Smooth muscle cell of the brain vasculature (primary cell): ENCODE measurements around the gene ALOX12.
"Not testable (repeated sequence)": the region's sequence is repeated elsewhere in the genome, so short reads cannot be mapped to it uniquely, and the experiment has no call there.

ENCODE experiments used
- DNase-seq: peaks from one replicate; pipeline ENCODE4 v3.0.0-alpha.2; 2012; ENCODE audit warnings: low read depth, low spot score

Gene ALOX12

GRCh38 chr17:7045492-7046126 is 49.8 kb downstream of the ALOX12 start:
- DNase-seq = no peak

- no peak for DNase-seq
These were observed 50.4 kb downstream of the ALOX12 start for GRCh38 chr17:7046127-7046724.

DNA sequence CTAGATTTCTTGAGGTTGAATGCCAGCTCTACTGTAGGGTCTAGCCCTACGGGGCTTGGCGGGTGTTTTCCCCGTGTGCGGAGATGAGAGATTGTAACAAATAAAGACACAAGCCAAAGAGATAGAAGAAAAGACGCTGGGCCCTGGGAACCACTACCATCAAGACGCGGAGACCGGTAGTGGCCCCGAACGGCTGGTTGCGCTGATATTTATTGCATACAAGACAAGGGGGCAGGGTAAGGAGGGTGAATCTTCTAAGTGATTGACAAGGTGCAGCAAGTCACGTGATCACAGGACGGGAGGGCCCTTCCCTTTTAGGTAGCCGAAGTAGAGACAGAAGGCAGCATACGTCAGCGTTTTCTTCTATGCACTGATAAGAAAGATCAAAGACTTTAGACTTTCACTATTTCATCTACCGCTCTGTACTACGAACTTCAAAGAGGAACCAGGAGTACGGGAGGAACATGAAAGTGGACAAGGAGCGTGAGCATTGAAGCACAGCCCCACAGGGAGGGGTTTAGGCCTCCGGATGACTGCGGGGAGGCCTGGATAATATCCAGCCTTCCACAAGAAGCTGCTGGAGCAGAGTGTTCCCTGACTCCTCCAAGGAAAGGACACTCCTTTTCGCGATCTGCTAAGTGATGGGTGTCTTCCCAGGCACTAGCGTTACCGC is 51.0 kb downstream of the ALOX12 start:
- not testable (repeated sequence) for DNase-seq

DNA sequence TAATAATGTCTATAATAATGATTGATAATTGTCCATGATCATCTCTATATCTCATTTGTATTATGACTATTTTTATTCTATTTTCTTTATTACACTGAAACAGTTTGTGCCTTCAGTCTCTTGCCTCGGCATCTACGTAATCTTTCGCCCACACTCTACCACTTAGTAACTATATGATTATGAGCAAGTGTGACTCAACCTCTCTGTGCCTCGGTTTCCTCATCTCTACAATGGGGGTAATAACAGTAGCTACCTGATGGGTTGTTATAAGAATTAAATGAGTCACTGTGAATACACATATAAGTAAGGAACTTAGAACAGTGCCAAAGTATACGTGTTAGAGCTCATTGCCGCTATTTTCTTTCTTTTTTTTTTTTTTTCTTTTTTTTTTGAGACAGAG is 51.7 kb downstream of the ALOX12 start:
- no peak for DNase-seq

- no peak for DNase-seq
These were observed 53.1 kb downstream of the ALOX12 start for GRCh38 chr17:7048968-7049367.

- not testable (repeated sequence) for DNase-seq
These were observed 54.7 kb downstream of the ALOX12 start for GRCh38 chr17:7050583-7050982.

DNA sequence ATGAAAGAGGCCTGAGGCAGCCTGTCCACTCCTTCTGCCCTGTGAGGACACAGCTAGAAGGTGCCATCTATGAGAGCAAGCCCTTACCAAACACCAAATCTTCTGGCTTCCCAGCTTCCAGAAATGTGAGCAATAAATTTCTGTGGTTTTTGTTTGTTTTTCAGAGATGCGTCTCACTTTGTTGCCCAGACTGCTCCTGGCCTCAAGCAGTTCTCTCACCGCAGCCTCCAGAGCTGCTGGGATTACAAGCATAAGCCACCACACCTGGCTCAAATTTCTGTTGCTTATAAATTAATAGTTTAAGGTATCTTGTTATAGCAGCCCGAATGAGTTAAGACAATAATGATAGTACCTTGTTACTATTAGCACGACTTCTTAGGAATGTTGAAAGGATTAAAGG is 60.5 kb downstream of the ALOX12 start:
- no peak for DNase-seq

DNA sequence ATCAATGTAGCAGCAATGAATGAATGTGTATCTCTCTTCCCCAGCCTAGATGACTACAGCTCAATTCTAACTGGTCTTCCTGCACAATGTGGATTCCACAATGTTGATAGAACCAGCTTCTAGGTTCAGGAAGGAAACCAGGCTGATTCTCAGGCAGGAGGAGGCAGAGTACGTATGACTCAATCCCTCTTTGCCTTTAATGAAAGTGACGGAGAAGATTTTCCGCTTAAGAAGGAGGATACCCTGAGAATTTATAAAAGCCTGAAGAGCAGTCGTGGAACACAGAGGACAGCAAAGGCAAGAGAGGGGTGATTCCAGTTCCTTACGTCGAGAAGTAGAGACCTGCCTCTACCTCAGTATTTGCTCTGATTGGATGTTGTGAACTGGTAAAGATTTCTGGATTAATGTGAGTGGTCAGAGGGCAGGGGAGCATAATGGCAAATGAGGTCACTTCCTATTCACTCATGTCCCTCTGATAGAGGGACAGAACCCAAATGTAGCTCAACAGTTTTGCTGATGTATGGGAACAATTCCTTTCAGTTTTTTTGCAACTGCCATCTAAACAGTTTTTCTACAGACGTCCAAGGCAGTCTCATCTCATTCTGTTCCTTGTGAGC is 63.1 kb downstream of the ALOX12 start:
- no peak for DNase-seq
